Karpas-422 (cell line): ENCODE measurements around the gene ZNF91. TPM values are rescaled to one million over a fixed set of nuclear protein-coding genes. Genes with fewer than 3 reads are reported as not detected.
"Not testable (repeated sequence)": the region's sequence is repeated elsewhere in the genome, so short reads cannot be mapped to it uniquely, and the experiment has no call there.

Experiments
- DNase-seq: peaks from one replicate; pipeline ENCODE4 v3.0.0-alpha.2; 2015
- H2AFZ ChIP-seq: fragments of 200-600 bp; sonication (generic); 2 replicates; pipeline ENCODE4 v1.6.1; 2014; ENCODE audit warnings: antibody characterized with exemption, low read length, mixed read lengths
- H3K27ac ChIP-seq: fragments of 200-600 bp; sonication (generic); 2 replicates; pipeline ENCODE4 v1.5.1; 2014; ENCODE audit warnings: mild to moderate bottlenecking, low read length, moderate library complexity
- H3K27me3 ChIP-seq: fragments of 200-600 bp; sonication (generic); 2 replicates; pipeline ENCODE4 v1.6.1; 2014; ENCODE audit warnings: low read length, mixed read lengths
- H3K36me3 ChIP-seq: fragments of 200-600 bp; sonication (generic); 2 replicates; pipeline ENCODE4 v1.6.1; 2014; ENCODE audit warnings: low read length, mixed read lengths; ENCODE audit not compliant: insufficient read depth
- H3K4me1 ChIP-seq: fragments of 200-600 bp; sonication (generic); 2 replicates; pipeline ENCODE4 v1.6.1; 2014; ENCODE audit warnings: mild to moderate bottlenecking, low read length, mixed read lengths
- H3K4me2 ChIP-seq: fragments of 200-600 bp; sonication (generic); 2 replicates; pipeline ENCODE4 v1.6.1; 2014; ENCODE audit warnings: low read length, low read depth, mild to moderate bottlenecking; ENCODE audit not compliant: poor library complexity, severe bottlenecking
- H3K4me3 ChIP-seq: fragments of 200-600 bp; sonication (generic); 2 replicates; pipeline ENCODE4 v1.5.1; 2014; ENCODE audit warnings: mild to moderate bottlenecking, antibody characterized with exemption, low read length, mixed read lengths
- H3K79me2 ChIP-seq: fragments of 200-600 bp; sonication (generic); 2 replicates; pipeline ENCODE4 v1.6.1; 2014; ENCODE audit warnings: mild to moderate bottlenecking, low read length, mixed read lengths
- H3K9ac ChIP-seq: fragments of 200-600 bp; sonication (generic); 2 replicates; pipeline ENCODE4 v1.6.0; 2014; ENCODE audit warnings: low read length
- H3K9me2 ChIP-seq: fragments of 200-600 bp; sonication (generic), shearing (Covaris generic); replicated peaks from 2 replicates; pipeline ENCODE4 v1.6.0; 2014; ENCODE audit warnings: mild to moderate bottlenecking, low read length, moderate library complexity; ENCODE audit not compliant: insufficient read depth
- H3K9me3 ChIP-seq: fragments of 300-700, 200-600 bp; sonication (generic); 2 replicates; pipeline ENCODE4 v1.6.1; 2014; ENCODE audit warnings: low read length, mixed read lengths
- H4K20me1 ChIP-seq: fragments of 200-600 bp; sonication (generic); 2 replicates; pipeline ENCODE4 v1.6.1; 2014; ENCODE audit warnings: mild to moderate bottlenecking, antibody characterized with exemption, low read length, low read depth; ENCODE audit not compliant: insufficient read depth
- total RNA-seq: library from RNA; depleted of rRNA; stranded (reverse); fragments of >200 nt; shearing (Covaris generic); gene quantifications from 2 replicates; pipeline ENCODE4 v1.2.3, GENCODE V29; 2014; ENCODE audit warnings: low replicate concordance

Gene ZNF91
- total RNA-seq, 1 experiment from 2014 or later: 98.5 TPM

- no peak overlapping the region for H3K27ac ChIP-seq
- no peaks in the 10 kb centered on the region for H3K27me3 ChIP-seq
- H3K4me3 ChIP-seq: no peak overlapping the region
- no peak for DNase-seq
- no peak overlapping the region for H2AFZ ChIP-seq
- H4K20me1 ChIP-seq: no peaks in the 10 kb centered on the region
- no peaks in the 10 kb centered on the region for H3K4me1 ChIP-seq
- peaks cover 75% of the 10 kb centered on the region for H3K79me2 ChIP-seq
- no peaks in the 10 kb centered on the region for H3K9me2 ChIP-seq
- H3K36me3 ChIP-seq: peaks cover 86% of the 10 kb centered on the region
- no peak overlapping the region for H3K9ac ChIP-seq
- H3K4me2 ChIP-seq: no peak overlapping the region
- H3K9me3 ChIP-seq: peaks cover 50% of the 10 kb centered on the region
Measured at GRCh38 chr19:23377276-23377675, 18.0 kb downstream of the ZNF91 start.

GRCh38 chr19:23366437-23366836 lies 28.8 kb downstream of the ZNF91 start:
- DNase-seq: no peak
- Histone ChIP-seq H3K4me2 (no peak overlapping the region), H3K4me3 (no peak overlapping the region), H2AFZ (no peak overlapping the region), H3K4me1 (no peaks in the 10 kb centered on the region), H3K27ac (no peak overlapping the region), H4K20me1 (no peaks in the 10 kb centered on the region), H3K9me2 (no peaks in the 10 kb centered on the region), H3K9me3 (peaks cover 45% of the 10 kb centered on the region), H3K36me3 (peaks cover 69% of the 10 kb centered on the region), H3K27me3 (no peaks in the 10 kb centered on the region), H3K9ac (no peak overlapping the region), H3K79me2 (peaks cover 24% of the 10 kb centered on the region)

- H3K27me3 ChIP-seq, H3K9ac ChIP-seq, H3K4me2 ChIP-seq, H3K4me3 ChIP-seq, DNase-seq, H3K27ac ChIP-seq, H3K9me2 ChIP-seq, H3K4me1 ChIP-seq, H2AFZ ChIP-seq, H4K20me1 ChIP-seq: not testable (repeated sequence)
- Histone ChIP-seq H3K79me2 (peaks cover 23% of the 10 kb centered on the region), H3K9me3 (peaks cover 48% of the 10 kb centered on the region), H3K36me3 (peaks cover 65% of the 10 kb centered on the region)
Measured at GRCh38 chr19:23366031-23366430, 29.2 kb downstream of the ZNF91 start.

- Histone ChIP-seq H3K79me2 (peaks cover 20% of the 10 kb centered on the region), H3K36me3 (peaks cover 59% of the 10 kb centered on the region), H2AFZ (no peak overlapping the region), H3K9ac (no peak overlapping the region), H3K9me2 (no peaks in the 10 kb centered on the region), H3K27me3 (no peaks in the 10 kb centered on the region), H3K9me3 (peaks cover 48% of the 10 kb centered on the region), H4K20me1 (no peaks in the 10 kb centered on the region), H3K4me2 (no peak overlapping the region), H3K4me1 (no peaks in the 10 kb centered on the region), H3K4me3 (no peak overlapping the region), H3K27ac (no peak overlapping the region)
- no peak for DNase-seq
Measured at GRCh38 chr19:23365222-23365621, 30.0 kb downstream of the ZNF91 start.

GRCh38 chr19:23361843-23362242 lies 33.4 kb downstream of the ZNF91 start:
- H3K36me3 ChIP-seq: peaks cover 59% of the 10 kb centered on the region
- not testable (repeated sequence) for H3K4me1 ChIP-seq, H3K27ac ChIP-seq, H2AFZ ChIP-seq, H3K4me3 ChIP-seq, H3K4me2 ChIP-seq, H3K9me2 ChIP-seq, H3K27me3 ChIP-seq, H4K20me1 ChIP-seq, DNase-seq, H3K9ac ChIP-seq
- peaks cover 25% of the 10 kb centered on the region for H3K79me2 ChIP-seq
- H3K9me3 ChIP-seq: peaks cover 67% of the 10 kb centered on the region

GRCh38 chr19:23351806-23352205 lies 43.5 kb downstream of the ZNF91 start:
- no peaks in the 10 kb centered on the region for H3K27me3 ChIP-seq
- no peak for DNase-seq
- H3K4me3 ChIP-seq: no peak overlapping the region
- H2AFZ ChIP-seq: no peak overlapping the region
- H3K36me3 ChIP-seq: peaks cover 56% of the 10 kb centered on the region
- H3K9ac ChIP-seq: no peak overlapping the region
- peaks cover 57% of the 10 kb centered on the region for H3K9me3 ChIP-seq
- no peaks in the 10 kb centered on the region for H3K9me2 ChIP-seq
- H3K4me2 ChIP-seq: no peak overlapping the region
- no peaks in the 10 kb centered on the region for H3K4me1 ChIP-seq
- peaks cover 85% of the 10 kb centered on the region for H3K79me2 ChIP-seq
- no peaks in the 10 kb centered on the region for H4K20me1 ChIP-seq
- no peak overlapping the region for H3K27ac ChIP-seq

- peaks cover 70% of the 10 kb centered on the region for H3K79me2 ChIP-seq
- no peaks in the 10 kb centered on the region for H3K4me1 ChIP-seq
- H3K9me2 ChIP-seq: no peaks in the 10 kb centered on the region
- H3K9me3 ChIP-seq: peaks cover 54% of the 10 kb centered on the region
- H3K27me3 ChIP-seq: no peaks in the 10 kb centered on the region
- H3K27ac ChIP-seq: no peak overlapping the region
- H2AFZ ChIP-seq: no peak overlapping the region
- no peak overlapping the region for H3K4me2 ChIP-seq
- no peak for DNase-seq
- no peak overlapping the region for H3K4me3 ChIP-seq
- peaks cover 42% of the 10 kb centered on the region for H3K36me3 ChIP-seq
- H3K9ac ChIP-seq: no peak overlapping the region
- H4K20me1 ChIP-seq: no peaks in the 10 kb centered on the region
Measured at GRCh38 chr19:23346696-23347095, 48.6 kb downstream of the ZNF91 start.

GRCh38 chr19:23345838-23346237 lies 49.4 kb downstream of the ZNF91 start:
- Histone ChIP-seq H2AFZ (no peak overlapping the region), H3K36me3 (peaks cover 34% of the 10 kb centered on the region)
- no peak for DNase-seq

More at GRCh38 chr19:23345838-23346237, 49.4 kb downstream of the ZNF91 start:
- no peak overlapping the region for H3K4me3 ChIP-seq
- no peaks in the 10 kb centered on the region for H3K9me2 ChIP-seq
- H3K9me3 ChIP-seq: peaks cover 52% of the 10 kb centered on the region
- no peak overlapping the region for H3K9ac ChIP-seq
- no peaks in the 10 kb centered on the region for H4K20me1 ChIP-seq
- H3K4me1 ChIP-seq: no peaks in the 10 kb centered on the region
- no peak overlapping the region for H3K27ac ChIP-seq
- no peaks in the 10 kb centered on the region for H3K27me3 ChIP-seq
- H3K79me2 ChIP-seq: peaks cover 69% of the 10 kb centered on the region
- H3K4me2 ChIP-seq: no peak overlapping the region
